Naive thymus-derived CD8-positive, alpha-beta T cell (primary cell): ENCODE measurements around the gene LRRC75B. TPM values are rescaled to one million over a fixed set of nuclear protein-coding genes. Genes with fewer than 3 reads are reported as not detected.
A peak's percentile ranks its signal among the peaks of the same experiment; 100 is the strongest.

ENCODE experiments used
- ATAC-seq, 2 donors: fragments of 150-1000 bp; cut with Tn5 transposase in 1 of 2; sonication (Bioruptor Pico), chemical (Tn5 transposase) in 1 of 2; 1 replicate in 1 of 2; 2 replicates in 1 of 2; pipeline ENCODE4 v1.10.0; 2021; ENCODE audit warnings: mild to moderate bottlenecking in 2 of 2, moderate library complexity in 2 of 2
- POLR2A ChIA-PET: fragments of 350-600 bp; sonication (Branson Sonifier 250); formaldehyde crosslinking; loops from one replicate; lab custom pipeline; 2021; ENCODE audit warnings: antibody characterized with exemption; lab: Charles Lee
- DNase-seq, 10 donors: peaks; one replicate each; pipeline versions ENCODE4 v3.0.0 to v3.0.0-alpha.2; 2020 to 2022
- H3K27ac Mint-ChIP-seq, 10 donors: one replicate each; pipeline ENCODE4 v1.8.0; 2020 to 2022; ENCODE audit warnings: mild to moderate bottlenecking in 10 of 10, mixed read lengths in 10 of 10, moderate library complexity in 4 of 10, inconsistent platforms in 1 of 10
- H3K27me3 Mint-ChIP-seq, 5 donors: one replicate each; pipeline ENCODE4 v1.8.0; 2021 to 2022; ENCODE audit warnings: mixed read lengths in 5 of 5
- H3K36me3 Mint-ChIP-seq, 3 donors: one replicate each; pipeline ENCODE4 v1.8.0; 2020 to 2022; ENCODE audit warnings: mixed read lengths in 3 of 3, mild to moderate bottlenecking in 2 of 3, inconsistent platforms in 1 of 3
- H3K4me1 Mint-ChIP-seq, 4 donors: one replicate each; pipeline ENCODE4 v1.8.0; 2021 to 2022; ENCODE audit warnings: mixed read lengths in 4 of 4
- H3K4me3 Mint-ChIP-seq, 10 donors: one replicate each; pipeline ENCODE4 v1.8.0; 2020 to 2022; ENCODE audit warnings: mild to moderate bottlenecking in 10 of 10, mixed read lengths in 10 of 10, moderate library complexity in 6 of 10, inconsistent platforms in 1 of 10
- H3K9me3 Mint-ChIP-seq, 9 donors: one replicate each; pipeline ENCODE4 v1.8.0; 2020 to 2022; ENCODE audit warnings: mixed read lengths in 9 of 9, mild to moderate bottlenecking in 3 of 9, inconsistent platforms in 1 of 9, moderate library complexity in 1 of 9
- polyA plus RNA-seq, 3 donors: library from polyadenylated mRNA; unstranded; fragments of 300-500 nt; fragmentation: Illumina TruSeq; gene quantifications; one replicate each; pipeline ENCODE4 v1.2.3, GENCODE V29; 2021
- total RNA-seq, 8 experiments: library from RNA in 2 of 8; stranded (reverse) in 2 of 8; gene quantifications; one replicate each; pipeline ENCODE4 v1.2.3 and lab custom pipeline; 2021 to 2026

The LRRC75B gene
- total and polyA plus RNA-seq, 5 experiments from 2014 or later = 0.15 to 0.16 TPM; not detected in 3

- Mint-ChIP-seq H3K27ac (peak overlapping the region in 1 of 10 donors; percentile 81), H3K36me3 (peaks cover 0 to 68% (median 7%) of the 10 kb centered on the region in 3 donors), H3K27me3 (no peaks in the 10 kb centered on the region), H3K4me3 (no peak overlapping the region), H3K4me1 (peaks cover 0 to 16% (median under 1%) of the 10 kb centered on the region in 4 donors), H3K9me3 (no peaks in the 10 kb centered on the region)
- no peak for DNase-seq
- ATAC-seq = no peak
- POLR2A ChIA-PET = interaction anchor here (0.8 kb wide), 1 partner anchor 14 kb away, joined by 3 read pairs; the partner anchor contains the start of gene SNRPD3
Measured at GRCh38 chr22:24541681-24542515, 51.0 kb downstream of the LRRC75B start.

GRCh38 chr22:24540470-24540869, 52.4 kb downstream of the LRRC75B start:
- Mint-ChIP-seq H3K27me3 (no peaks in the 10 kb centered on the region), H3K36me3 (peaks cover 0 to 57% (median 7%) of the 10 kb centered on the region in 3 donors), H3K27ac (peak overlapping the region in 1 of 10 donors; percentile 47), H3K9me3 (no peaks in the 10 kb centered on the region), H3K4me3 (no peak overlapping the region), H3K4me1 (peaks cover 0 to 16% (median 0%) of the 10 kb centered on the region in 4 donors)
- POLR2A ChIA-PET = no interaction called here
- ATAC-seq (no peak), DNase-seq (no peak)

GRCh38 chr22:24536089-24536488, 56.8 kb downstream of the LRRC75B start:
- H3K27me3 Mint-ChIP-seq = no peaks in the 10 kb centered on the region
- DNase-seq (no peak), ATAC-seq (no peak)
- H3K4me1 Mint-ChIP-seq = peaks cover 0 to 7% (median 0%) of the 10 kb centered on the region in 4 donors
- POLR2A ChIA-PET = no interaction called here
- H3K27ac Mint-ChIP-seq = no peak overlapping the region
- H3K9me3 Mint-ChIP-seq = no peaks in the 10 kb centered on the region
- H3K36me3 Mint-ChIP-seq = peaks cover 0 to 18% (median 1%) of the 10 kb centered on the region in 3 donors
- H3K4me3 Mint-ChIP-seq = no peak overlapping the region

Other genes starting within 250 kb of the LRRC75B start
- 10 to 100 TPM; 29.2 to 34.6 TPM for gene ADORA2A, start 165.5 kb downstream of the LRRC75B start, total RNA-seq
- gene ADORA2A, start 165.5 kb downstream of the LRRC75B start, polyA plus RNA-seq = 100 to 1,000 TPM in 1 of 3 donors, 10 to 100 TPM in 2; 58.7 to 105 (median 80.7) TPM
- under 1 TPM; 0.85 to 0.86 TPM for gene UPB1, start 97.7 kb downstream of the LRRC75B start, total RNA-seq
- gene UPB1, start 97.7 kb downstream of the LRRC75B start, polyA plus RNA-seq = under 1 TPM in 2 of 3 donors, not detected in 1; 0.06 to 0.18 TPM
- 10 to 100 TPM; 67.2 to 69.2 TPM for gene GUCD1, start 37.9 kb downstream of the LRRC75B start, total RNA-seq
- 10 to 100 TPM; 27.8 to 42.6 (median 32.3) TPM for gene GUCD1, start 37.9 kb downstream of the LRRC75B start, polyA plus RNA-seq
- gene SNRPD3, start 37.1 kb downstream of the LRRC75B start, total RNA-seq = 10 to 100 TPM; 81.8 to 83.9 TPM
- 100 to 1,000 TPM in 1 of 3 donors, 10 to 100 TPM in 2; 95.6 to 103 (median 97.9) TPM for gene SNRPD3, start 37.1 kb downstream of the LRRC75B start, polyA plus RNA-seq
- gene GGT1, start 10.1 kb upstream of the LRRC75B start, total RNA-seq = 10 to 100 TPM; 14.7 to 21.1 TPM
- under 1 TPM in 2 of 3 donors, not detected in 1; 0.79 to 0.86 TPM for gene GGT1, start 10.1 kb upstream of the LRRC75B start, polyA plus RNA-seq
- not detected for gene PIWIL3, start 181.6 kb upstream of the LRRC75B start, total RNA-seq
- gene PIWIL3, start 181.6 kb upstream of the LRRC75B start, polyA plus RNA-seq = not detected
- under 1 TPM; 0.70 to 0.82 TPM for gene SGSM1, start 213.1 kb upstream of the LRRC75B start, total RNA-seq
- under 1 TPM in 2 of 3 donors, not detected in 1; 0.07 to 0.32 TPM for gene SGSM1, start 213.1 kb upstream of the LRRC75B start, polyA plus RNA-seq